ENCODE results near the gene SVIL. TPM values are rescaled to one million over a fixed set of nuclear protein-coding genes. Genes with fewer than 3 reads are reported as not detected.

Gene SVIL
- total RNA-seq, 4 donors from 2014 or later = 785 to 1,099 (median 921) TPM

GRCh38 chr10:29620112-29620690 is 14.6 kb downstream of the SVIL start:
- Histone ChIP-seq H3K4me3 (no peak overlapping the region), H3K27me3 (no peaks in the 10 kb centered on the region), H3K9me3 (no peaks in the 10 kb centered on the region), H3K36me3 (no peaks in the 10 kb centered on the region), H3K4me1 (peaks cover 46 to 97% (median 91%) of the 10 kb centered on the region in 4 donors), H3K27ac (replicated peaks in 1 of 4) (peak overlapping the region; percentile 80 to 94 (median 86))
- WGBS = 51% methylated on average over 5 of the region's 5 CpGs
- intact Hi-C loops (cut with DNase I) = no loop called here
- DNase-seq (ENCODE audit: extremely low spot score) = no peak
- TF ChIP-seq, protein P1, sequence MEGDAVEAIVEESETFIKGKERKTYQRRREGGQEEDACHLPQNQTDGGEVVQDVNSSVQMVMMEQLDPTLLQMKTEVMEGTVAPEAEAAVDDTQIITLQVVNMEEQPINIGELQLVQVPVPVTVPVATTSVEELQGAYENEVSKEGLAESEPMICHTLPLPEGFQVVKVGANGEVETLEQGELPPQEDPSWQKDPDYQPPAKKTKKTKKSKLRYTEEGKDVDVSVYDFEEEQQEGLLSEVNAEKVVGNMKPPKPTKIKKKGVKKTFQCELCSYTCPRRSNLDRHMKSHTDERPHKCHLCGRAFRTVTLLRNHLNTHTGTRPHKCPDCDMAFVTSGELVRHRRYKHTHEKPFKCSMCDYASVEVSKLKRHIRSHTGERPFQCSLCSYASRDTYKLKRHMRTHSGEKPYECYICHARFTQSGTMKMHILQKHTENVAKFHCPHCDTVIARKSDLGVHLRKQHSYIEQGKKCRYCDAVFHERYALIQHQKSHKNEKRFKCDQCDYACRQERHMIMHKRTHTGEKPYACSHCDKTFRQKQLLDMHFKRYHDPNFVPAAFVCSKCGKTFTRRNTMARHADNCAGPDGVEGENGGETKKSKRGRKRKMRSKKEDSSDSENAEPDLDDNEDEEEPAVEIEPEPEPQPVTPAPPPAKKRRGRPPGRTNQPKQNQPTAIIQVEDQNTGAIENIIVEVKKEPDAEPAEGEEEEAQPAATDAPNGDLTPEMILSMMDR (IDR thresholded peaks at IDR 0.05) = no peak
- TF ChIP-seq POLR2AphosphoS5 (IDR thresholded peaks at IDR 0.05) (peak in 1 of 2 donors; percentile 7), POLR2A (IDR thresholded peaks at IDR 0.05; ENCODE audit: low read depth) (no peak), EP300 (IDR thresholded peaks at IDR 0.05) (no peak)

- TF ChIP-seq, protein P1 (IDR thresholded peaks at IDR 0.05) = no peak
- peak; percentile 29 to 66 for TF ChIP-seq POLR2AphosphoS5 (IDR thresholded peaks at IDR 0.05)
- Histone ChIP-seq H3K4me1 (peaks cover 46 to 91% (median 86%) of the 10 kb centered on the region in 4 donors), H3K36me3 (no peaks in the 10 kb centered on the region), H3K27me3 (no peaks in the 10 kb centered on the region), H3K4me3 (peak overlapping the region in 3 of 4 donors; percentile 1 to 21 (median 11)), H3K27ac (replicated peaks in 1 of 4) (peak overlapping the region; percentile 80 to 94 (median 86)), H3K9me3 (no peaks in the 10 kb centered on the region)
- intact Hi-C loops (cut with DNase I) = no loop called here
- DNase-seq (ENCODE audit: extremely low spot score) = no peak
- 36% methylated on average over 5 of the region's 5 CpGs for WGBS
These were observed 15.5 kb downstream of the SVIL start for GRCh38 chr10:29619241-29619669.

DNA sequence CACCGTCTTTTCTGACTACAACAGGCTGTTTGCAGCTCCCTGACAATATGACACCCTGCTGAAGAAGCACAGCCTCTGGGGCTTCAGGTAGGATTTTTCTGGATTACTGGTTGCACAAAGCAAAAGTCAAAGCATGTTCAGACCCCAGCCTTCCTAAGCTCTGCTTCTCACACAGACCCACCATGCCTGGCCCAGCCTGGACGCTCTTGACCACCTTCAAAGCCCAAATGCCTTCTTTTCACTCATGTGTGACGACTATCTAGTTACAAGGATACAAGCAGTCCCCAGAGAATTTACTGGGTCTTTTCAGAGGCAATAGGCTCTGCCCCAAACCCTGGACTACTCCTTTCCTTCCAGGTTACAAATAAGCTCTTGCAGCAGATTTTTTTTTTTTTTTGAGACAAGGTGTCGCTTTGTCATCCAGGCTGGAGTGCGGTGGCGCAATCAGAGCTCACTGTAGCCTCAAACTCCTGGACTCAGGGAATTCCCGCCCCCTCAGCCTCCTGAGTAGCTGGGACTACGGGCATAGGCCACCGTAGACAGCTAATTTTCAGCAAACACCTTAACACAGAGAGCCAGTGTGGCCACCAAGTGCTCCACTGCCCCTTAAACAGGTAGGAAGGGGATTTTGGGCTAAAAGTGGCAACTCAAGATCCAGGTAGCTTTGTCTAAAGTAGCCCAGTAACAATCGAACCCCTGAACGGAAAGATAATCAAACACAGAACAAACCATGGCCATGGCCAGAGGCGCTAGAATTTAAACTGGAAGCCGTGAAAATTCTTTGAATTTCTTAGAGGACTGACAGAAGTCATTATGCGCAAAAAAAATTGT is 16.2 kb downstream of the SVIL start:
- intact Hi-C loops (cut with DNase I) = no loop called here
- WGBS = 50% methylated on average over 14 of the region's 14 CpGs
- DNase-seq (ENCODE audit: extremely low spot score) = no peak
- Histone ChIP-seq H3K27me3 (no peaks in the 10 kb centered on the region), H3K36me3 (no peaks in the 10 kb centered on the region), H3K4me1 (peaks cover 39 to 89% (median 80%) of the 10 kb centered on the region in 4 donors), H3K4me3 (peak overlapping the region in 3 of 4 donors; percentile 1 to 21 (median 7)), H3K9me3 (no peaks in the 10 kb centered on the region), H3K27ac (replicated peaks in 1 of 4) (peak overlapping the region; percentile 80 to 94 (median 86))
- peak in 1 of 2 donors; percentile 17 for TF ChIP-seq POLR2AphosphoS5 (IDR thresholded peaks at IDR 0.05)
- TF ChIP-seq, protein P1 (IDR thresholded peaks at IDR 0.05) = no peak

DNA sequence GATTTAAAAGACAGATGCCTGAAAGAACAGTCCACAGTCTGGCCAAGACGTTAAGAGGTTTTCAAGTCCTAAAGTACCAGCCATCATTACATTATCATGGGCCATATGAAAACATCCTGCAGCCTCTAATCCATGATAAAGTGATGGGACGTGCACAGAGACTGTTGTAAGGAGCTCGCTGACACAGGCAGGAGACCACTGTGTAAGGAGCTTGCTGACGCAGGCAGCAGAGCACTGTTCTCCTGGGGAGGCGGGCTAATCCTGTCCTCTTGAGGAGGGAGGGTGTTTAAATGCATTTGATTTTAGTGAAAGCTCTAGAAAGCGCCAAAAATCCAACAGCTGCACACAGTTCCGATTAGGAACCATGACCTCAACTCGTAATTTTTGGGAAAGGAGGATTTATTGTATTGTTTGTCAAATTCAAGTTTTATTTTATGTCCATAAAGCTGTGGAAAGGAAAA is 16.9 kb downstream of the SVIL start:
- TF ChIP-seq EP300 (IDR thresholded peaks at IDR 0.05) (no peak), POLR2AphosphoS5 (IDR thresholded peaks at IDR 0.05) (peak in 1 of 2 donors; percentile 56)
- no peak overlapping the region for H3K4me3 ChIP-seq
- peak overlapping the region; percentile 80 to 94 (median 86) for H3K27ac ChIP-seq (replicated peaks in 1 of 4)
- peaks cover 34 to 89% (median 79%) of the 10 kb centered on the region in 4 donors for H3K4me1 ChIP-seq
- no peaks in the 10 kb centered on the region for H3K27me3 ChIP-seq
- no peaks in the 10 kb centered on the region for H3K9me3 ChIP-seq
- DNase-seq (ENCODE audit: extremely low spot score) = no peak
- no peaks in the 10 kb centered on the region for H3K36me3 ChIP-seq
- intact Hi-C loops (cut with DNase I) = no loop called here
- 41% methylated on average over 8 of the region's 8 CpGs for WGBS

DNA sequence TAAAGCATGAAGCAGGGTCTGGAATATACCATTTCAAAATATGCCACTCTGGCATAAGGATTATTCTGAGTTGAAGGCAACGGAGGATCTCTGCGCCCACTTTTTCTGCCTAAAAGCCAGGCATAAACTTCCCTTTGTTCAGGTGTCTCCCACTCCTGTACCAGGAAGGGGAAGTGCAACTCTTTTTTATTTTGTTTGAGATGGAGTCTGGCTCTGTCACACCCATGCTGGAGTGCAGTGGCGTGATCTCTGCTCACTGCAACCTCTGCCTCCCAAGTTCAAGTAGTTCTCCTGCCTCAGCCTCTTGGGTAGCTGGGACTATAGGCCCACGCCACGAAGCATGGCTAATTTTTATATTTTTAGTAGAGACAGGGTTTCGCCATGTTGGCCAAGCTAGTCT is 18.2 kb downstream of the SVIL start:
- Histone ChIP-seq H3K36me3 (no peaks in the 10 kb centered on the region), H3K9me3 (no peaks in the 10 kb centered on the region), H3K4me3 (no peak overlapping the region), H3K4me1 (peaks cover 46 to 92% (median 82%) of the 10 kb centered on the region in 4 donors), H3K27me3 (no peaks in the 10 kb centered on the region), H3K27ac (replicated peaks in 1 of 4) (peak overlapping the region; percentile 29 to 94 (median 84))
- DNase-seq (ENCODE audit: extremely low spot score) = no peak
- 88% methylated on average over 6 of the region's 6 CpGs for WGBS
- TF ChIP-seq, protein P1 (IDR thresholded peaks at IDR 0.05) = no peak
- TF ChIP-seq POLR2AphosphoS5 (IDR thresholded peaks at IDR 0.05) (peak in 1 of 2 donors; percentile 13), POLR2A (IDR thresholded peaks at IDR 0.05; ENCODE audit: low read depth) (no peak)
- intact Hi-C loops (cut with DNase I) = no loop called here

All from esophagus muscularis mucosa (tissue), 4 donors.